OCI-LY7 (cell line): ENCODE data around the gene ALPL.

ENCODE experiments used
- EZH2phosphoT487 ChIP-seq: fragments of 200-600 bp; sonication (generic); IDR thresholded peaks from 2 replicates; pipeline ENCODE4 v1.6.1; 2018; ENCODE audit warnings: low read depth, borderline replicate concordance, mild to moderate bottlenecking, mixed run types, antibody characterized with exemption, low read length, moderate library complexity, mixed read lengths
- TF ChIP-seq, protein P1 (sequence below): fragments of 200-600 bp; sonication (generic); conservative IDR thresholded peaks from 2 replicates; pipeline ENCODE4 v1.5.1; 2014; ENCODE audit warnings: mild to moderate bottlenecking, antibody characterized with exemption, low read length, moderate library complexity, mixed read lengths

GRCh38 chr1:21605964-21606705 is 96.9 kb downstream of the ALPL start:
- TF ChIP-seq, protein P1, sequence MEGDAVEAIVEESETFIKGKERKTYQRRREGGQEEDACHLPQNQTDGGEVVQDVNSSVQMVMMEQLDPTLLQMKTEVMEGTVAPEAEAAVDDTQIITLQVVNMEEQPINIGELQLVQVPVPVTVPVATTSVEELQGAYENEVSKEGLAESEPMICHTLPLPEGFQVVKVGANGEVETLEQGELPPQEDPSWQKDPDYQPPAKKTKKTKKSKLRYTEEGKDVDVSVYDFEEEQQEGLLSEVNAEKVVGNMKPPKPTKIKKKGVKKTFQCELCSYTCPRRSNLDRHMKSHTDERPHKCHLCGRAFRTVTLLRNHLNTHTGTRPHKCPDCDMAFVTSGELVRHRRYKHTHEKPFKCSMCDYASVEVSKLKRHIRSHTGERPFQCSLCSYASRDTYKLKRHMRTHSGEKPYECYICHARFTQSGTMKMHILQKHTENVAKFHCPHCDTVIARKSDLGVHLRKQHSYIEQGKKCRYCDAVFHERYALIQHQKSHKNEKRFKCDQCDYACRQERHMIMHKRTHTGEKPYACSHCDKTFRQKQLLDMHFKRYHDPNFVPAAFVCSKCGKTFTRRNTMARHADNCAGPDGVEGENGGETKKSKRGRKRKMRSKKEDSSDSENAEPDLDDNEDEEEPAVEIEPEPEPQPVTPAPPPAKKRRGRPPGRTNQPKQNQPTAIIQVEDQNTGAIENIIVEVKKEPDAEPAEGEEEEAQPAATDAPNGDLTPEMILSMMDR = no peak
- no peak for TF ChIP-seq EZH2phosphoT487
